Measurements from ENCODE around the gene KRTAP17-1.
"Not testable (repeated sequence)": the region's sequence is repeated elsewhere in the genome, so short reads cannot be mapped to it uniquely, and the experiment has no call there.

GRCh38 chr17:41350381-41350878 is 34.9 kb upstream of the KRTAP17-1 start, which contains the start of gene KRT33A:
- TF ChIP-seq EZH2phosphoT487 (IDR thresholded peaks at IDR 0.05; ENCODE audit: borderline replicate concordance, low read depth, low read length); CTCF (conservative IDR thresholded peaks at IDR 0.05; ENCODE audit: low read length): not testable (repeated sequence)

All from OCI-LY7 (cell line).